ENCODE data around the gene LRRC46.

GRCh38 chr17:47847341-47848197 is 16.1 kb downstream of the LRRC46 start:
- TF ChIP-seq, protein P1, sequence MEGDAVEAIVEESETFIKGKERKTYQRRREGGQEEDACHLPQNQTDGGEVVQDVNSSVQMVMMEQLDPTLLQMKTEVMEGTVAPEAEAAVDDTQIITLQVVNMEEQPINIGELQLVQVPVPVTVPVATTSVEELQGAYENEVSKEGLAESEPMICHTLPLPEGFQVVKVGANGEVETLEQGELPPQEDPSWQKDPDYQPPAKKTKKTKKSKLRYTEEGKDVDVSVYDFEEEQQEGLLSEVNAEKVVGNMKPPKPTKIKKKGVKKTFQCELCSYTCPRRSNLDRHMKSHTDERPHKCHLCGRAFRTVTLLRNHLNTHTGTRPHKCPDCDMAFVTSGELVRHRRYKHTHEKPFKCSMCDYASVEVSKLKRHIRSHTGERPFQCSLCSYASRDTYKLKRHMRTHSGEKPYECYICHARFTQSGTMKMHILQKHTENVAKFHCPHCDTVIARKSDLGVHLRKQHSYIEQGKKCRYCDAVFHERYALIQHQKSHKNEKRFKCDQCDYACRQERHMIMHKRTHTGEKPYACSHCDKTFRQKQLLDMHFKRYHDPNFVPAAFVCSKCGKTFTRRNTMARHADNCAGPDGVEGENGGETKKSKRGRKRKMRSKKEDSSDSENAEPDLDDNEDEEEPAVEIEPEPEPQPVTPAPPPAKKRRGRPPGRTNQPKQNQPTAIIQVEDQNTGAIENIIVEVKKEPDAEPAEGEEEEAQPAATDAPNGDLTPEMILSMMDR (IDR thresholded peaks at IDR 0.05): peak in 1 of 3 experiments; percentile 10
- no peak for TF ChIP-seq POLR2A (IDR thresholded peaks at IDR 0.05)
